Activated CD4-positive, alpha-beta T cell treated with anti-CD3 and anti-CD28 coated beads, Interleukin-2, amount 10 ng/mL, durations not matched to agents 7 days and 5 days (primary cell): Measurements from ENCODE around the gene TOGARAM2. TPM values are rescaled to one million over a fixed set of nuclear protein-coding genes. Genes with fewer than 3 reads are reported as not detected.

Source experiments
- CTCF ChIA-PET: fragments of 350-600 bp; sonication (Branson Sonifier 250); formaldehyde crosslinking; loops from one replicate; lab custom pipeline; 2021; ENCODE audit warnings: antibody characterized with exemption; lab: Charles Lee
- POLR2A ChIA-PET: fragments of 350-600 bp; sonication (Branson Sonifier 250); formaldehyde crosslinking; loops from one replicate; lab custom pipeline; 2021; ENCODE audit warnings: antibody characterized with exemption; lab: Charles Lee
- DNase-seq: peaks from one replicate; pipeline ENCODE4 v3.0.0-alpha.2; 2020
- H3K27ac Mint-ChIP-seq: one replicate; pipeline ENCODE4 v1.8.0; 2021; ENCODE audit warnings: mild to moderate bottlenecking, moderate library complexity, mixed read lengths
- H3K27me3 Mint-ChIP-seq: one replicate; pipeline ENCODE4 v1.8.0; 2021; ENCODE audit warnings: mixed read lengths
- H3K36me3 Mint-ChIP-seq: one replicate; pipeline ENCODE4 v1.8.0; 2021; ENCODE audit warnings: low read depth, mixed read lengths
- H3K4me1 Mint-ChIP-seq: one replicate; pipeline ENCODE4 v1.8.0; 2021; ENCODE audit warnings: mixed read lengths
- H3K4me3 Mint-ChIP-seq: one replicate; pipeline ENCODE4 v1.8.0; 2021; ENCODE audit warnings: mild to moderate bottlenecking, moderate library complexity, mixed read lengths
- H3K9me3 Mint-ChIP-seq: one replicate; pipeline ENCODE4 v1.8.0; 2021; ENCODE audit warnings: mixed read lengths
- total RNA-seq, 2 experiments: library from RNA; stranded (reverse); gene quantifications; one replicate each; pipeline ENCODE4 v1.2.3, GENCODE V29; 2021

TOGARAM2 gene
- total RNA-seq, 2 experiments from 2014 or later: 3.7 to 5.0 TPM

DNA sequence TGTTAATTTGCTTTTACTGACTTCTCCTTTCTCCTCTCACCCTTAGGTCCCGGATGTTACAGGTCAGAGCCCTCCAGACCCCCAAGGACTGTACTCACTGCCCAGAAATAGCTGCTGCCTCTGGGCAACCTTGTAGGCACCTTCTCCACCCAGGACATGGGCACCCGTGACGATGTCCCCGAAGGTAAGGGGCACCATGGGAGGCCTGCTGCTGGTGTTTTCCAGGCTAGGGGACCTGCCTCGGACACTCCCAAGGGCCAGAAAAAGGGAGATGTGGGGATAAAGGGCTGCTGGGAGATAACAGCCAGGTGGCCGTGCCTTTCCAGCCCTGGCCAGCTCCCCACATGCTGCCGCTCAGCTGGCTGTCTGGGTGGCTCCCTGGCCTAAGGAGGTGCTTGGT is 13.6 kb downstream of the TOGARAM2 start:
- POLR2A ChIA-PET: no interaction called here
- no peak overlapping the region for H3K4me3 Mint-ChIP-seq

DNA sequence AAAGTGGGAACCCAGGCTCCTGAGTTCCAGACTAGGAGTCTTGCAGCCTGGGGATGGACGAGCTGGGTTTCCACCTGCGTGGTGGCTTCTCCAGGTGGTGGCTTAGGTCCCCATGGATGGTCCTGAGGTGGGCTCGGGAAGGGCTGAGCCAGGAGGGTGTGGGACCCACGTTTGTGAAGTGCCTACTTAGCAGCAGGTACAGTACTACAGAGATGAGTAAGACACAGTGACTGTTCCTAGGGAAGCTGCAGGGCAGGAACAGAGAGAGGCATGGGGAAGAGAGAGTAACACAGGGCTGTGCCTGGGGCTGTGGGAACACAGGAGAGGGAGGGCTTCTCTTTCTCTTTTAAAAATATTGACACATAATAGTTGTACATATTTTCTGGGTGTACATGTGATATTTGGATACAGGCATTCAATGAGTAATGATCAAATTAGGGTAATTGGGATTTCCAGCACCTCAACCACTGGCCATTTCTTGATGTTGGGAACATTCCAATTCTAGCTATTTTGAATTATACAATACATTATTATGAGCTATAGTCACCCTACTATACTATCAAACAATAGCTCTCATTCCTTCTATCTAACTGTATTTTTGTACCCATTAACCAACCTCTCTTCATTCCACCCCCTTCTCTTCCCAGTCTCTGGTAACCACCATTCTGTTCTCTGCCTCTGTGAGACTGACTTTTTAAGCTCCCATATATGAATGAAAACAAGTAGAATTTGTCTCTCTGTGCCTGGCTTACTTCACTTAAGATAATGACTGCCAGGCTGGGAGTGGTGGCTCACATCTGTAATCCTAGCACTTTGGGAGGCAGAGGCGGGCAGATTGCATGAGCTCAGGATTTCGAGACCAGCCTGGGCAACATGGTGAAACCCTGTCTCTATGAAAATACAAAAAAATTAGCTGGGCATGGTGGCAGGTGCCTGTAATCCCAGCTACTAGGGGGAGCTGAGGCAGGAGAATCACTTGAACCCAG is 15.0 kb downstream of the TOGARAM2 start:
- Mint-ChIP-seq H3K27ac (no peak overlapping the region), H3K4me1 (peaks cover 16% of the 10 kb centered on the region), H3K27me3 (no peaks in the 10 kb centered on the region), H3K4me3 (no peak overlapping the region), H3K9me3 (no peaks in the 10 kb centered on the region), H3K36me3 (no peaks in the 10 kb centered on the region)
- ChIA-PET CTCF (interaction anchor here (0.8 to 1.8 kb wide), 4 partner anchors 11 to 217 kb away, joined by 3 to 7 read pairs (median 4); no protein-coding TSS in a partner anchor), POLR2A (no interaction called here)
- no peak for DNase-seq

More for the DNA sequence above, 13.6 kb downstream of the TOGARAM2 start:
- Mint-ChIP-seq H3K9me3 (no peaks in the 10 kb centered on the region), H3K27ac (no peak overlapping the region), H3K27me3 (no peaks in the 10 kb centered on the region), H3K36me3 (no peaks in the 10 kb centered on the region), H3K4me1 (peaks cover 2% of the 10 kb centered on the region)
- no peak for DNase-seq
- CTCF ChIA-PET: interaction anchor here (1.4 to 1.8 kb wide), 2 partner anchors 10 to 17 kb away, joined by 4 to 7 read pairs; no protein-coding TSS in a partner anchor

DNA sequence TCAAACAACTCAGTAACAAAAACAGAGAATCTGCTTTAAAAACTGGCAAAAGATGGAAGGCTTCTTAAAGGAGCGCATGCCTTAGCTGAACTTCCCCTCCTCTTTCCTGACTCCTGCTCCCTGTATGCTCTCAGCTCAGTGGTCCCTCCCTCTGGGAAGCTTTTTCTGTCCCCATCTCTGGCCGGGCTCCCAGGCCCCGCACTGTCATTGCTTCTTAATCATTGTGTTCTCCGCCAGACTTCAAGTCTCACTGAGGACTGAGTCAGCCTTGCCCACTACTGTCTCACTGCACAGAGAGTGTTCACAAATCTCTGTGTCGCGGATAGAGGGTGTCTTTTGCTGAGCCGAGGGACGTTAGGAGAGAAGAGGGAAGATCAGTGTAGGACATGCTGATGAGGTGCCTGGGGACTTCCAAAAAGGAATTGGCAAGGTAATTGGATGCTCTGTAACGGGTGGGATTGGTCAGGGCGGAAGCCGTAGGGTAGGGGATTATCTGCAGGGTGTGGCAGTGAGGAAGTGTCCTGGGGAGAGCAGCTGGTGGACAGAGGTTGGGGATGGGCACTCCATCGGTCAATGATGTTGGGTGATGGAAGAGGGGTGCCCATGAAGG is 16.2 kb downstream of the TOGARAM2 start:
- ChIA-PET POLR2A (no interaction called here), CTCF (interaction anchor here (0.6 to 0.8 kb wide), 2 partner anchors 15 to 439 kb away, joined by 3 read pairs; no protein-coding TSS in a partner anchor)
- Mint-ChIP-seq H3K4me1 (peaks cover 26% of the 10 kb centered on the region), H3K27ac (no peak overlapping the region), H3K9me3 (no peaks in the 10 kb centered on the region), H3K36me3 (no peaks in the 10 kb centered on the region), H3K4me3 (no peak overlapping the region), H3K27me3 (no peaks in the 10 kb centered on the region)
- DNase-seq: no peak

DNA sequence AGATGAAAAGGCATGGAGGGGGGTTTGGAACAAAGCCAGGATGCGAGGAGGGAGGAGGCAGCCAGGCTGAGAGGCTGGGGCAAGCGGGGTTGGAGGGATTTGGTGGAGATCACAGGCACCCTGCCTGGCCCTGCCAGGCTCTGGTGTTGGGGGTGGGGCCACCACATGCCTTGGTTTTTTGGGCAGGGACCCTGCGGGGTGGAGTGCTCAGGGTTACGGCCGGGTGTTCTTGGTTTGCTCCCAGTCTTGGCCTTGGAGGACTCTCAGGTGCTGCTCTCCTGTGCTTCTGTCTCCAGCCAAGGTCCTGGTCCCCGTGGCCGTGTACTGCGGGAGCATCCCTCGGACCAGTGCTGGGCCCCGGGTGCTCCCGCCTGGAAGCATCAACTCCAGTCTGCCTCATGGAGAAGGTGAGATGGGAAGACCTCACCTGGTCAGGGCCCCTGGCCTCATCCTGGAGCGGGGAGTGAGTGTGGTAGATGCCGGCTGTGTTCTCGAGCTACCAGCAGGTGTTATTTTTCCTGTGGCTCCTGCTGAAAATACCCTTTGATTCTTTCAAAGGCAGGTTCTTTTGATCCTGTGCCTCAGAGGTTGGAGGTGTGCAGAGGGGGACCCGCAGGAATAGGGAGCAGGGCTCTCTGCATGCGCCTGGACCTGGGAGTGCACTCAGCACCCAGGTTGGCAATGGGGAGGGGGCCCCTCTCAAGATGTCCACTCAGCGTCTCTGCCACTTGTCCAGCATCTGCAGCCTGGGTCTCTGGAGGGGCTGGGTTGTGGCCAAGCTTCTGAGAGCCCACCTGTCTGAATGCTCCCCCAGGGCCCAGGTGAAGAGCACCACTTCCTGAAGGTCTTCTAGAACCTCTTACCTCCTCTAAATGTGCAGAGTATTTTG is 17.0 kb downstream of the TOGARAM2 start:
- H3K4me3 Mint-ChIP-seq: no peak overlapping the region
- no peak overlapping the region for H3K27ac Mint-ChIP-seq
- no peak for DNase-seq
- CTCF ChIA-PET: interaction anchor here (0.8 kb wide), 1 partner anchor 14 kb away, joined by 3 read pairs; no protein-coding TSS in a partner anchor
- H3K4me1 Mint-ChIP-seq: peaks cover 27% of the 10 kb centered on the region
- no peaks in the 10 kb centered on the region for H3K36me3 Mint-ChIP-seq
- no peaks in the 10 kb centered on the region for H3K9me3 Mint-ChIP-seq
- no peaks in the 10 kb centered on the region for H3K27me3 Mint-ChIP-seq
- POLR2A ChIA-PET: no interaction called here

DNA sequence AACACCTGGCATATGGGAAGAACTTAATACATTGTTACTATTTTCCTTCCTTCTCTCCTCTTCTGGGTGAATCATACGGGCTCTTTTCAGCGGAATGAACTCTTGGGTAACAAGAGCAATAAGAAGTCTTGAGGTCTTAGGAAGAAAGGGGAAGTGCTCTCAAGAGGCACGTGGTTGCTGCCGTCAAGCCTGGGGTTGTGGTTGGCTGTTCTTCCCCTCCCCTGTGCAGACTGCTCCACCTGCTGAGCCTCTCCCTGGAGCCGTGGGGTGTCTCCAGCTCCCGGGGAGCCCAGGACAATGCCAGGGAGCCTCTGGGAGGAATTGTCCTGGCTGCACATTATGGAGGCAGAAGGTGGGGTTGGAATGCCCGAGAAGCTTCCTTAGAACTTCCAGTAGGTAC is 19.4 kb downstream of the TOGARAM2 start:
- peak; percentile 53 for DNase-seq
- ChIA-PET POLR2A (no interaction called here), CTCF (interaction anchor here (1.4 to 2.8 kb wide), 2 partner anchors 13 to 26 kb away, joined by 4 to 26 read pairs; no protein-coding TSS in a partner anchor)
- H3K36me3 Mint-ChIP-seq: no peaks in the 10 kb centered on the region
- H3K9me3 Mint-ChIP-seq: no peaks in the 10 kb centered on the region
- H3K4me3 Mint-ChIP-seq: no peak overlapping the region
- H3K27ac Mint-ChIP-seq: peak overlapping the region; percentile 71
- H3K27me3 Mint-ChIP-seq: no peaks in the 10 kb centered on the region
- peaks cover 27% of the 10 kb centered on the region for H3K4me1 Mint-ChIP-seq

GRCh38 chr2:29000956-29001355 is 19.9 kb downstream of the TOGARAM2 start:
- H3K27me3 Mint-ChIP-seq: no peaks in the 10 kb centered on the region
- ChIA-PET CTCF (interaction anchor here (1.4 to 2.8 kb wide), 2 partner anchors 12 to 26 kb away, joined by 4 to 26 read pairs; no protein-coding TSS in a partner anchor), POLR2A (no interaction called here)
- H3K9me3 Mint-ChIP-seq: no peaks in the 10 kb centered on the region
- peaks cover 27% of the 10 kb centered on the region for H3K4me1 Mint-ChIP-seq
- peak; percentile 36 for DNase-seq
- H3K27ac Mint-ChIP-seq: peak overlapping the region; percentile 74
- H3K36me3 Mint-ChIP-seq: no peaks in the 10 kb centered on the region
- no peak overlapping the region for H3K4me3 Mint-ChIP-seq

GRCh38 chr2:29001806-29002205 is 20.7 kb downstream of the TOGARAM2 start:
- Mint-ChIP-seq H3K27me3 (no peaks in the 10 kb centered on the region), H3K27ac (peak overlapping the region; percentile 74), H3K9me3 (no peaks in the 10 kb centered on the region), H3K36me3 (no peaks in the 10 kb centered on the region), H3K4me3 (peak overlapping the region; percentile 7), H3K4me1 (peaks cover 27% of the 10 kb centered on the region)
- CTCF ChIA-PET: interaction anchor here (0.6 to 2.8 kb wide), 4 partner anchors 12 to 288 kb away, joined by 3 to 26 read pairs (median 4); no protein-coding TSS in a partner anchor
- no peak for DNase-seq
- POLR2A ChIA-PET: no interaction called here

- no peak overlapping the region for H3K27ac Mint-ChIP-seq
- ChIA-PET CTCF (no interaction called here), POLR2A (no interaction called here)
- H3K4me1 Mint-ChIP-seq: peaks cover 36% of the 10 kb centered on the region
- DNase-seq: no peak
- no peaks in the 10 kb centered on the region for H3K9me3 Mint-ChIP-seq
- no peaks in the 10 kb centered on the region for H3K27me3 Mint-ChIP-seq
- no peak overlapping the region for H3K4me3 Mint-ChIP-seq
- peaks cover 2% of the 10 kb centered on the region for H3K36me3 Mint-ChIP-seq
These were observed 23.7 kb downstream of the TOGARAM2 start for GRCh38 chr2:29004755-29005154.

GRCh38 chr2:29005331-29005730 is 24.2 kb downstream of the TOGARAM2 start:
- peaks cover 36% of the 10 kb centered on the region for H3K4me1 Mint-ChIP-seq
- H3K27me3 Mint-ChIP-seq: no peaks in the 10 kb centered on the region
- H3K36me3 Mint-ChIP-seq: peaks cover 2% of the 10 kb centered on the region
- ChIA-PET POLR2A (no interaction called here), CTCF (no interaction called here)
- no peaks in the 10 kb centered on the region for H3K9me3 Mint-ChIP-seq
- no peak for DNase-seq
- no peak overlapping the region for H3K27ac Mint-ChIP-seq
- H3K4me3 Mint-ChIP-seq: no peak overlapping the region

DNA sequence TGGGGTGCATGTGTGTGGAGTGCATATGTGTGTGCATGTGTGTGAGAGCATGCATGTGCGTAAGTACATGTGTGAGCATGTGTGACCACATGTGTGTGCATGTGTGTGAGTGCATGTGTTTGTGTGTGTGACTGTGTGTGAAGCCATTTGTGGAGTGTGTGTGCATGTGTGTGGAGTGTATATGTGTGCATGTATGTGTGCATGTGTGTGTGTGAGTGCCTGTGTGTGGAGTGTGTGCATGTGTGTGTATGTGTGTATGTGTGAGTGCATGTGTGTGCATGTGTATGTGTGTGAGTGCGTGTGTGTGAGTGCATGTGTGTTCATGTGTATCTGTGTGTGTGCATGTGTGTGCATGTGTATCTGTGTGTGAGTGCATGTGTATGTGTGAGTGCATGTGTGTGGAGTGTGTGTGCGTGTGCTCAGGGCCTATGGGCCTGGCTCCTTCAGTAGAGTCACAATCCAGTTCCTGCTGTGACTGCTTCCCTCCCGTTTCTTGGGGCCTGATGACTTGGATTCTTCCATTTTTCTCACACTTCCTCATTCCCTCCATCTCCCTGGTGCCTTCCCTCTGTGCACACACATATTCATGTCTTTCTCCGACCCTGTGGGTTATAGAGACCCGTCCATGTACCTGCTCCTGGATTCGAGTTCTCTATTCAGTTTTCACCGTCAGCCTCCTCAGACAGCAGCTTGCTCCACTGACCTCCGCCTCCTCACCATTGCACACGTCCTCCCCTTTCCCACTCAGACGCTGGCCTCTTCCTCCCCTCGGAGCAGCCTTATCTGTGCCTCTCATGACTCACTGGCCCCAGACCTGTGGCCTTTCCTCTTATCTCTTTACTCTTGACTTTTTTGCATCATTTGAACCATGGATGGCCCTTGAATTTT is 25.2 kb downstream of the TOGARAM2 start:
- no peak overlapping the region for H3K27ac Mint-ChIP-seq
- no peak for DNase-seq
- ChIA-PET CTCF (no interaction called here), POLR2A (no interaction called here)
- H3K36me3 Mint-ChIP-seq: peaks cover 2% of the 10 kb centered on the region
- H3K27me3 Mint-ChIP-seq: no peaks in the 10 kb centered on the region
- peaks cover 38% of the 10 kb centered on the region for H3K4me1 Mint-ChIP-seq
- no peaks in the 10 kb centered on the region for H3K9me3 Mint-ChIP-seq
- no peak overlapping the region for H3K4me3 Mint-ChIP-seq

DNA sequence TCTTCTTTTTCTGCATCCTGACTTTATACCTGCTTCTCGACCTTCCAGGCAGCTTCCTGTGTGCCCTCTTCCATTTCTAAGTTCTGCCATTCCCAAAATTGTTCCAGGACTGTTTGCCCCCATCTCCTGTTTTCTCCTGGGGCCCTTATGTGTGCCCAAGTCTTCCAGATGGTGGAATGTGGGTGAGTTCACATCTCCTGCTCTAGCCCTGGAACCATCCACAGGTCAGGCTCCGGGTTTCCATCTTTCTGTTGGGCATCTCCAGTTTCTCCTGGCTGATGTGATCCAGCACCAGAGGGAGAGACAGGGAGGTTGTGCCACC is 25.8 kb downstream of the TOGARAM2 start:
- DNase-seq: no peak
- Mint-ChIP-seq H3K36me3 (peaks cover 2% of the 10 kb centered on the region), H3K4me1 (peaks cover 39% of the 10 kb centered on the region), H3K27me3 (no peaks in the 10 kb centered on the region), H3K9me3 (no peaks in the 10 kb centered on the region), H3K27ac (no peak overlapping the region), H3K4me3 (no peak overlapping the region)
- POLR2A ChIA-PET: no interaction called here
- CTCF ChIA-PET: no interaction called here
